T-helper 22 cell (primary cell): ENCODE results near the gene MRPL47.
"Not testable (repeated sequence)": the region's sequence is repeated elsewhere in the genome, so short reads cannot be mapped to it uniquely, and the experiment has no call there.

Experiments
- DNase-seq: peaks from one replicate; pipeline ENCODE4 v3.0.0-alpha.2; 2020; ENCODE audit warnings: low read depth

The MRPL47 gene

DNA sequence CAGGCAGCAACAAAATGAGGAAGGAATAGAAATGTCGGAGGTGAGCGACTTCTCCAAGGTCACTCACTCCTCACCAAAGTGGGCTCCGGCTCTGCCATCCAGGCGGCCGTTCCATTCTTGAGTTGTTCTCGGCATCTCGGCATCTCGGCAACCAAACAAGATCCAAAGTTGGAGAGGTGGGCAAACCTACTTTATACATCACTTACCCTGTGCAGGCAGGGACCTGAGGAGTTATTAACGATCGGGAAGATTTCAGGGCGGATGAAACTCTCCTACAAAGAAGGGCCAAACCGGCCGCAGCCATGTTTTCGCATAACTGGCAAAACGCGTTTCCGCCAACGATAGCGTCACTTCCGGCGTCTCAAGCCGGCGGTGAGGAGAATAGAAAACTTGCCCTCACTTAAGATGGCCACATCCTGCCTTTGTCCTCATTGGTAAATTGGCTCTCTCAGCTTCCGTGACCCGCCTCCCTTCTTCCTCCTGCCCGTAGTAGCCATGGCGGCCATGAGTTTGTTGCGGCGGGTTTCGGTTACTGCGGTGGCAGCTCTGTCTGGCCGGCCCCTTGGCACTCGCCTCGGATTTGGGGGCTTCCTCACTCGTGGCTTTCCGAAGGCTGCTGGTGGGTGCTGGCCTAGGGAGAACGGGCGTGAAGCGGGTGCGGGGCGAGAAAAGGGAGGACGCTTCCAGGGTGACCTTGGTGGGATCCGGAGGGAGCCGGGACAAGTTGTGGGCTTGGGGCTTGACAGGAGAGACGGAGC, at the start of gene MRPL47, which contains the start of gene NDUFB5:
Gene MRPL47 (minus strand): TSS at position 318 of the 758 bp plus-strand sequence. CDS start 14 bp downstream, at position 304.
Gene NDUFB5 (plus strand): TSS at position 474 of the 758 bp plus-strand sequence. CDS start 22 bp downstream, at position 496.
- peak; percentile 86 for DNase-seq

DNA sequence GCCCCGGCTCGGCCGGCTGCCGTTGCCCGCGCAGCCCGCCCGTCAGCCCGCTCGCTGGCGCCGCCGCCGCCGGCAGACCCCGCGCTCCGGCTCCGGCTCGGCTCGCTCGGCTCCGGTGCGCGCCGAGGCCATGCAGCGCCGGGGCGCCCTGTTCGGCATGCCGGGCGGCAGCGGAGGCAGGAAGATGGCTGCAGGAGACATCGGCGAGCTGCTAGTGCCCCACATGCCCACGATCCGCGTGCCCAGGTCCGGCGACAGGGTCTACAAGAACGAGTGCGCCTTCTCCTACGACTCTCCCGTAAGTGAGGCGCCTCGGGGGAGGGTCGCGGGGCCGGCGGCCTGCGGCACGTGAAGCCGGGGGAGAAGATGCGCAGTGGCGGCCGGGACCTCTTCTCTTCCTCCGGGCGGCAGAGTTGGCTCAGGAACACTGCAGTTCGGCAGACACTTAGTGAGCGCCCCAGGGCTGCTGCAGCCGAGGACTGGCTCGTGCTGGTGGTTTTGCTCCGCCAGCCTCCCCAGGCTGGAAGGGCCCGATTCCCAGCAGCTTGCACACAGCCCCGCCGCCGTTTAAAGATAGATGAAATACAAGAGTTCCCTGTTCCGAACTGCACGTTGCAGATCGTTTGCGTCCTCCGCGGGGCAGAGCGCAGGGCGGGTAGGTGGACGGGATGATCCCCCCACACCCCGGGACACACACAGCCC, 48.8 kb upstream of the MRPL47 start:
- peak; percentile 23 for DNase-seq

DNA sequence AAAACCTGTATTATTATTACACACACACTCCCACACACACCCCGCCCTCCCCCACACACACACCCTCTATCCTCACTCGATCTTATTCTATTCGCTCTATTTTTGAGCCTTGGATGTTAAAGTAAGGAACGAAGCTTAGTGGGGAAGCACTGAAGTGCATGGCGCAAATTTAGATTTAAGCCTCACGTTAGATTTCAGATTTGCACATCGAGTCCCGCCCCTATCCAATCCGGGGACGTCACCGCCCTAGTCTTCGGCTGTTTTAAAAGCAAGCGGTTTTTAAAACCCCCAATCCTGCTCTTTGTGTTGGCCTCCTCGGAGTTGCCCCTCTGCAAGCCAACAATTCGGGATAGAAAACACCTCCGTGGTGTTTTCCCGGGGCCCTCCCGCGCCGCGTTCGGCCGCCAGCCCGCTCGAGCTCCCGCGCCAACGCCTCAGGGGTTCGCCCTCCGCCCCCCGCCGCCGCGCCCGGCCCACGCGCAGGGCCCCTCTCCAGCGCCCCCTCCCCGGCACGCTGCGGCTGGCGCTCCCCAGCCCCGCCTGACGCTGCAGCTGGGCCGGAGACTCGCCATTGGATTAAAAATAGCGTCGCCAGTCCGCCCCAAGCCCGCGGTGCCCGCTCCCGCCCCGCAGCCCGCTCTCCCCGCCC, 48.1 kb upstream of the MRPL47 start, which contains the start of gene USP13:
Gene USP13 (plus strand): TSS at position 594 of the 649 bp plus-strand sequence. CDS start 186 bp downstream, outside the sequence.
- DNase-seq, result peak; percentile 46

DNA sequence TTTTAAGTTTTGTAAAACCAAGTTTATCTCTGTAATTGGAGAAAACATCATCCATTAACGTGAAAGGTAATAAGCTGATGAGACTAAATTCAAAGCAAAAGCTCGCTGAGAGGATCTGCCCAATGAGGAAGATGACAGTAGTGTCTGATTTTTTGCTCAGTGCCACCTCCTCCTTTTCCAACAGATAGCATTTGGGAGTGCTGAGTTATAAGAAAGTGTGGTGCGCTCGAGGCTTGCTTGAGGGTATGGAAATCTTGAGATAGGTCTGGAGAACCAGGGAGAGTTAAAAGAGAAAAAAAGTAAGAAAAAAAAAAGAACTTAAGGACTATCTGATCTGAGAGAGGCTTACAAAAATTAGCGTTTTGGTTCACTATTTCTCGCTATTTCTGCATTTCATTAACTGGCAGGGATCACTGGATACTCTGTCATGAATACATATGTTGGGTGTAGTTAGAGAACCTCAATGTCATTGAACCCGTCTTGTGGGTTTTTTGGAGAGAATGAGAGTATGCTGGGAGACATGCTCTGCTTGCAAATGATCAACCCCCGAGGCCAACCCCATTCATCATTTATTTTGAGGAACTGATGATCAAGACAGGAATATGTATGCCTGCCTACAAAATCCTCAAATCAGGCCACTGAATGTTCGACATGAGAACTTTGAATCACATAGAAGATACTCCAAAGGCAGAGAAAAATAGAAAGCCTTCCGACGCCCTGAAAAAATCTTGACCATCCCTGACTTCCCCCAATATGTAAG, 47.4 kb upstream of the MRPL47 start:
- no peak for DNase-seq

DNA sequence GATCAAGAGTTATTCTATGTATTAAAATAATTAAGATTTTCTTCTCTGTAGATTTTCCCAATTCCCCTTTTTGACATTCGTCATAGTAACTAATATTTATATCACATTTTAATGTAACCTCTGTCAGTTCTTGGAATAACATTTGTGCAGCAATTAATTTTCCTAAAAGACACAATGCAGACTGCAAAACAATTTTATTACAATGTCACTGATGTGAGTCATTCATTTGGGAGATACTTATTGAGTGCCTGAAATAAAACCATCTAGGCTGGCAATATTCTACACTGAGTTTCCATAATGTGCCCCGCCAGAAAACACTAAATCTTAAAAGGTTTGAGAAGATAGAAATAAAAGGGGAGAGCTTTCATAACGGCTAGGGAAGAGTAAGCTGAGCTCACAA, 41.7 kb upstream of the MRPL47 start:
- DNase-seq, result no peak

DNA sequence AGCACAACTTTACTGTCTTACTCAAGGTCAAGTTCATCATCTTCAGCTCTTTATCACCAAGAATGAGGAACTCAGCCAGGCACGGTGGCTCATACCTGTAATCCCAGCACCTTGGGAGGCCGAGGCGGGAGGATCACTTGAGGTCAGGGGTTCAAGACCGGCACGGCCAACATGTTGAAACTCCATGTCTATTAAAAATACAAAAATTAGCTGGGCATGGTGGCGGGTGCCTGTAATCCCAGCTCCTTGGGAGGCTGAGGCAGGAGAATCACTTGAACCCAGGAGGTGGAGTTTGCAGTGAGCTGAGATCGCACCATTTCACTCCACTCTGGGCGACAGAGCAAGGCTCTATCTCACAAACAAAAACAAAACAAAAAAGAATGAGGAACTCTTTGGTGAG, 39.4 kb upstream of the MRPL47 start:
- DNase-seq, result not testable (repeated sequence)

DNA sequence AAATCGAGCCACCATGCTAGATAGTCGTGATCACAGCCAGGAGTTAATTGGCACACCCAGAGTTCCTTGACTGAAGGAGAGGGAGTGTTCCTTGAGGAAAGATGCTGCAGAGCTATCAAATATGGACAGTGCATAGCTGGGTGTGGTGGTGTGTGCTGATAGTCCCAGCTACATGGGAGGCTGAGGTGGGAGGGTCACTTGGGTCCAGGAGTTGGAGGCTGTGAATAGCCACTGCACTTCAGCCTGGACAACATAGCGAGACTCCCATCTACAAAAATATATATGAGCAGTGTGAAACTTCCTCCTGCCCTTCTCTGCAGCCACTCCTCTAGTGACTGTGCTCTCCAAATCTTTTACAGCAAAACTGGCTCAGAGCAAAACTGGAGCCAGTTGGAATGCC, 38.4 kb upstream of the MRPL47 start:
- DNase-seq, result no peak

DNA sequence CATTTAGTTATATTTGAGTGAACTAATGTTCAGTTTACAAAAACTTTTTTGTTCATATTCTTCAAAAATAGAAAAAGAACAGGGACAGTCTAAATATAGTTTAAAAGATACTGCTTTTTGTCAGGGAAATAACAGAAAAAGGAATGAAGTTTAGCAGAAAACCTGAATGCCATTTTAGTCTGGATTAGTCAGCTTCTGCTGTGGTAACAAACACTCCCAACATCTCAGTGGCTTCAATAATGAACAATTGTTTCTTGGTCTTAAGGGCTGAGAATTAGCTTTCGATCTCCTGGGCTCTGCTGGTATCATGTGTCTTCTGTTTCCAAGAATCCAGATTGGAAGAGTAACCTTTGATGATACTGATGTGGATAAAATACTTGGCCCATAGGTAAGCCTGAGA, 36.0 kb upstream of the MRPL47 start:
- DNase-seq, result no peak

DNA sequence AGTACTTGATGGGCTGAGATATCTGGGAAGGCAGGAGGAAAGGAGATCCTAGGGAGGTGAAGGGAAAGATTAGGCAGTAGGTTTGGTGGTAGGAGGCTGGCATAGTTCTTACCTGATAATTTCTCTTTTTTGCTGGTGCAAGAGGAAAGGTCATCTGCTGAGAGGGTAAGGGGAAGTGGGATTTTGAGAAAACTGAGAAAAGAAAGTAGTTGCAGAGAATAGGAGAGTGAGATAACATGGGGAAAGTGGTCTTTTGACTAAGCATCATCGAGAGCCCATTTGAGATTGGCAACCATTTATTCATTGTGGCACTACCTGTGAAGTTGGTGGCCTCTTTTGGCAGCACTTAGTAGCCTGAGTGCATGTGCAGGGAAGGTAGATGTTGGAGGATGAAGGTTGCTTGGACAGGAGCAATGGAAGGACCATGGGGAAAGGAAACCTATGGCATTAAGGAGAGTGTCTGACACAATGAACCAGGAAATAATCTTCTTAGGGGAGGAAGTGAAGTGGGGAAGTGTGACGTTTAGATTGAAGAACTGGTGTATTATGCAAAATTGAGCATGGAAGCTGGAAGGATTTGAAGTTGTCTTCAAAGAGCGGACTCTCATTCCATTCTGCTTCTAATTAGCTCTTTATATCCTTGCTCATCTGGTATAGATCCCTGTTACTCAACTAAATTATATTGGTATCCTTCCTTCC, 26.5 kb upstream of the MRPL47 start:
- DNase-seq, result no peak

DNA sequence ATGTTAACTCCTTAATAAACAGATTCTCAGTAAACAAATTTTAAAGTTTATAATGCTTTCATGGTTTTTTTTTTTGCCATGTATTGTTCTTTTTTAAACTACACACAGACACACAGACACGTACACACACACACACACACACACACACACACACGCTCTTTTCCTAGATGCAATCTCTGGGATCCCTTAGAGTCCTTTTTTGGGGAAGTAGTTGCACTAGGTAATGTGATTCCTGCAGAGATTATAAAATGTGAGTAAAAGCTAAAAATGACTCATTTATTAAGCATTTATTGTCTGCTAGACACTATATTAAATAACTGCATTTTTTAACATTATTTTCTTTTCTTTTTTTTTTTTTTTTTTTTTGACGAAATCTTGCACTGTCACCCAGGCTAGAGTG, 20.0 kb upstream of the MRPL47 start:
- no peak for DNase-seq

DNA sequence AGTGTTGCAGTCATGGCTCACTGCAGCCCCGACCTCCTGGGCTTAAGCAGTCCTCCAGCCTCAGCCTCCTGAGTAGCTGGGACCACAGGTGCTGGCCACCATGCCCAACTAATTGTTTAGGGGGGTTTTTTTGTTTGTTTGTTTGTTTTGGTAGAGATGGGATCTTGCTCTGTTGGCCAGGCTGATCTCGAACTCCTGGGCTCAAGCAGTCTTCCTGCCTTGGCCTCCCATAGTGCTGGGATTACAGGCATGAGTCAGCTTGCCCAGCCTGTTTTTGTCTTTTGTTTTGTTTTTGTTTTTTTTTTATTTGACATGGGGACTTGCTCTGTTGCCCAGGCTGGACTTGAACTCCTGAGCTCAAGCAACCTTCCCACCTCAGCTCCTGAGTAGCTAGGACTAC, 17.6 kb upstream of the MRPL47 start:
- DNase-seq, result no peak

DNA sequence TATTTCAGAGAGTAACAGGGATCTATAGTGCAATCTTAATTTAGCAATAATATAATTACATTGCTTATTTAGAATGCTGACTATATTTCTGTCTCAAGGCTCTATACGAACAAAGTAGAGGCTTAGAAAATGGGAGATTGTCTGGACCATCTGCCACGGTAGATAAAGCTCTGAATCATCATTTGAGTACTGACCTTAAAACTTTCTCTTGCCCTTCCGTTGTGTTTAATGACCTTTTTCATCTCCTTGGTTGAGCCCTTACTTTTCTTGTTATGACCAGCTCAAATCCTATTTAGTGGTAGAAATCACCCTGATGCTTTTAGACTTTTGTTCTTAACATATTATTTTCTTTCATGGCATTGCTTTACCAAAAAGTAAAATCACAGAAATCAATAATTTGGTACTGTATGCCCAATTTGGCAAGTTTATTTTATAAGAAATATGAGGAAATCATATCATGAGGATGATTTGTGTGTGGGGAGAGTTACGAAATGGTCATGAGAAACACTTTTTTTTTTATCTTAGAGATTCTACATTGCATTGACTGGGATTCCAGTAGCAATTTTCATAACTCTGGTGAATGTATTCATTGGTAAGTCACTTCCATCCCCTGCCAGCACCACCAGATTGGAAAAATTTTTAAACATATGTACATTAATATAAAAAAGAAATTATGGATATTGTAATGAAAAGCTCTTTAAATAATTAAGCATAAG, 11.2 kb upstream of the MRPL47 start:
- no peak for DNase-seq

DNA sequence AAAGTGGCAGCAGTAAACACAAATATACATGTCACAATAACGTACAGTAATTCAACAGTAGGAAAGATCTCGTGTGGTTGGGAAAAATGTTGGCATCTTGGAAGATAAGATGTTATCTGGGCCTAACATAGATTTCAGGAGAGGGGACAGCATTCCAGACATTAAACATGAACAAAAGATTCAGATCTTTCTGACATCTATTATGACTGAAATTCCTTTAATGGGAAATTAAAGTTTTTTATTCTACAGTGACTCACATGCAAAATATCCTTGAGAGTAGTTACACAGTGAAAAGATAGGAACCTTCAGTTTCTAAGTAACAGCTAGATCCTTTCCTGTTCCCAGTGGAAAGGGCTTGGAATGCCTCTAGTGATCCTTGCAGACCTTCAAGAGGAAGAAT, 9.4 kb upstream of the MRPL47 start:
- no peak for DNase-seq

DNA sequence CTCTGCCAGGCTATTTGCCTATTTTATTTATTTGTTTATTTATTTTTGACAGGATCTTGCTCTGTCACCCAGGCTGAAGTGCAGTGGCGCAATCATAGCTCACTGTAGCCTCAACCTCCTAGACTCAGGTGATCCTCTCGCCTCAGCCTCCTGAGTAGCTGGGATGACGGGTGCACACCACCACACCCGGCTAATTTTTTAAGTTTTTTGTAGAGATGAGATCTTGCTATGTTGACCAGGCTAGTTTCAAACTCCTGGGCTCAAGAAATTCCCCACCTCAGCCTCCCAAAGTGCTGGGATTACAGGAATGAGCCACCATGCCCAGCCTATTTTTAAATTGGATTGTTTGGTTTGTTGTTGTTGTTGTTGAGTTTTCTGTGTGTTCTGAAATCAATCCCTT, 5.6 kb upstream of the MRPL47 start:
- no peak for DNase-seq

DNA sequence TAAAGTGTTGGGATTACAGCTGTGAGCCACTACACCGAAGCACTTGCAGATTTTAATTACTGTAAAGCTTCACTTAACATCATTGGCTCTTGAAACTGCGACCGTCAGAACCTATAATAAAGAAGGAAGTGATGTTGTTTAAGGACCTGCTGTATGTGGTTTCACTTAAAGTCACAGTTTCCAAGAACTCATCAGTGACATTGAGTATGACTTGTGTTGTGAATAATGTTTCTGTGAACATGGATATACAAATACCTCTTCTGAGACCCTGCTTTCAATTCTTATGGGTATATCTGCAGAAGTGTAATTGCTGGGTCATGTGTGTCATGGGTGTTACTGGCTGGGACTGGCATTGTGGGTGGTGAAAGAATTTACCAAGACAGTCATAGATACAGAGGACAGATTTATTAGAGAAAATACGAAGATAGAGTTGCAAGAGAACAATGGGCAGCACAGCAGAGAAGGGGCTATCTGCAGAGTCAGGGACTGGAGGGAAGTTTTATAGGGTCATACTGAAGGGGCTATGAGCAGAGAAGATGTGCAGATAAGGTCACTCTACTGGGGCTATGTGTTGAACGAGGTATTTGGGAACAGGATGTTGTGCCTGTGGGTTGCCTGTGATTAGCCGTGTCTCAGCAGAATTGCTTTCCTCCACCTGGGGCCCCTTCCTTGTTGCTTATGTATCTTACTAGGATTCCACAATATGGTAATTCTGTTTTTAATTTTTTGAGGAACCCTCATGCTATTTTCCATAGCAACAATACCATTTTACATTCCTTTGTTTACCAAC, 4.7 kb upstream of the MRPL47 start:
- no peak for DNase-seq

DNA sequence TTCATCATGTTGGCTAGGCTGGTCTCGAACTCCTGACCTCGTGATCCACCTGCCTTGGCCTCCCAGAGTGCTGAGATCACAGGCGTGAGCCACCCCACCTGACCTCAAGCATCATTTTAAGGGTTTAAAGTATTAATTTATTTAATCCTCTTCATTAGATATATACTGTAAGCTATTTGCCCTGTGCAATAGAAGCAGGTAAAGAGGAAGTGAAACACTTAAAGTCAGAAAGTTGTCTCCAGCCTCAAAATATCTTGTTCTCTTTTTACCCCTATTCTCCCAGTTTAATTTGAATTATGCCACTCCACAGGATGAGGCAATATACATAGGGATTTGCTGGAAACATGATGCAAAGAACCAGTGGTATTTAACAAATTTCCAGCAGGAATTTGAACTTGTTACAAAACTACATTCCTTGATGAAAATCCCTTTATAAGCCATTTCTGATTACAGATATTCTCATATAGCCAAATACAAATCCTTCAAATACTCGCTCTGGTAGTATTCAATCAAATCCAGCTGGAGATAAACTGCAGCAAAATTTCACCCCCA, 2.2 kb upstream of the MRPL47 start:
- DNase-seq, result no peak

DNA sequence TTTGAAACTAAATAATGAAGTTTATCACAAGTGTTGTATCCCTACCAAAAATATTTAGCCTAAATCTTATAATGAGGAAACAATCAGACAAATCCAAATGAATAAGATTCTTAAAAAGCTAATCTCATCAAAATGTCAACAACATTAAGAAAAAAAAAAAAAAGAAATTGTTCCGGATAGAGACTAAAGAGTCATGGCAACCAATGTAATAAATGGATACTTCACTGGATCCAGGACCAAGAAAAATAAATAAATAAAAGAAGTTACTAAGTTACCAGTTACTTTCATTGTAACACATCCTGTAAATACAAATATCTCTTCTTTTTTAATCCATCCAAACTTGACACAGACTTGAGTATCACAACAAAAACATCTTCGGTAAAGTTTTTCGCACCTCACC, 607 bp downstream of the MRPL47 start:
- DNase-seq, result no peak

DNA sequence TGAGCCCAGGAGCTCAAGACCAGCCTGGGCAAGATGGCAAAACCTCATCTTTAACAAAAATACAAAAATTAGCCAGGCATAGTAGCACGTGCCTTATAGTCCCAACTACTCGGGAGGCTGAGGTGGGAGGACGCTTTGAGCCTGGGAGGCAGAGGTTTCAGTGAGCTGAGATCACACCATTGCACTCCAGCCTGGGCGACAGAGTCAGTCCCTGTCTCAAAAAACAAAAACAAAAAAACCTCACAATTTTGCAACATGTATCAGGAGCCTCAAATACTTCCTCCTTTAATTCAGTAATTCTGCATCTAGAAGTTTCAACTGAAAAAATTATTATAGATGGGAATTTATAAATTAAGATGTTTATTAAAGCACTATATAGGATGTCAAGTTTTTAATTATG, 1.1 kb downstream of the MRPL47 start:
- DNase-seq, result no peak

DNA sequence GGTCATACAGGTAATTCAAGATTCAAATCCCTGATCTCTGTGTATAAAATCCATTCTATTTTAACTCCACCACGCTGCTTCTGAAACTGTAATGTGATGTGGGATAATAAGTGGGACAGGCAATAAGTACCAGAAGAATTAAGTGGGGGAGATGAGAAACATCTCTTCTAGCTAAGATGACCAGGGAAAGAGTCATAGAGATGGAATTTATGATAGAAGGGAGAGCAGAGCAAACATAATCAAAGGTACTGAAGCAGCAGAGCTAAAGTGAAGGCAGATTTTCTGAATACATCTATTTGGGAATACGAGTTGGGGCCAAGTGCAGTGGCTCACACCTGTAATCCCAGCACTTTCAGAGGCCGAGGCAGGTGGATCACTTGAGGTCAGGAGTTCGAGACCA, 4.9 kb downstream of the MRPL47 start:
- DNase-seq, result no peak

DNA sequence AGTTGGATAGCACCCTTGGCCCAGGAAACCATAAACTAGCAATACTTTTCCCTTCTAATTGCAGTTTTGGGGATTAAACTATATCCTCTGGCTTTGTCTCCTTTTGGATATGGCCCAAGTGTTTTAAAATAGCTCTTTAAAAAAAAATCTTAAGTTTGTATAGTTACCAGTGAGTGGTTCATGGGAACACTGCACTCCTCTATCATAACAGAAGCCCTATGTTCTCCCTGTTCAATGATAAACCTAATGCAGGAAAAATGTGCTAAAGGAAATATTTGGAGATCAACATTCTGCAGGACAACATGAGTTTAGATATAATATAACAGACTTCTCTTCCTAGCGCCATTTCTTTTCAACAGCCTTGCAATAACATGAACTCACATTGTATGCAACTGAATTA, 13.1 kb downstream of the MRPL47 start:
- DNase-seq, result no peak
